Left lung (tissue), 10 donors: ENCODE results near the gene TMIE. TPM values are rescaled to one million over a fixed set of nuclear protein-coding genes. Genes with fewer than 3 reads are reported as not detected.

Source experiments
- ATAC-seq: fragments of 200-7000 bp; cut with Tn5 transposase; one replicate; pipeline ENCODE4 v1.9.1; 2020; ENCODE audit warnings: moderate library complexity
- DNase-seq, 4 donors: peaks; one replicate each; pipeline ENCODE4 v3.0.0-alpha.2; 2013 to 2020
- H3K27ac ChIP-seq, 2 donors: fragments of 200-600 bp; sonication (generic) in 1 of 2; one replicate each; pipeline versions ENCODE4 v1.5.0 to v1.8.0; 2020 to 2021
- H3K27me3 ChIP-seq, 2 donors: fragments of 200-600 bp; sonication (generic) in 1 of 2; one replicate each; pipeline versions ENCODE4 v1.5.0 to v1.8.0; 2020 to 2021
- H3K36me3 ChIP-seq, 2 donors: fragments of 200-600 bp; sonication (generic) in 1 of 2; one replicate each; pipeline versions ENCODE4 v1.5.0 to v1.8.0; 2020 to 2021
- H3K4me1 ChIP-seq, 2 donors: fragments of 200-600 bp; one replicate each; pipeline ENCODE4 v1.8.0; 2021
- H3K4me3 ChIP-seq, 2 donors: fragments of 200-600 bp; sonication (generic) in 1 of 2; one replicate each; pipeline versions ENCODE4 v1.5.0 to v1.8.0; 2020 to 2021; ENCODE audit warnings: mild to moderate bottlenecking in 1 of 2
- H3K9me3 ChIP-seq, 2 donors: fragments of 200-600 bp; sonication (generic) in 1 of 2; one replicate each; pipeline versions ENCODE4 v1.5.0 to v1.8.0; 2020 to 2021
- CTCF ChIP-seq, 2 donors: fragments of 200-600 bp; sonication (generic) in 1 of 2; IDR thresholded peaks; one replicate each; pipeline versions ENCODE4 v1.5.0 to v1.8.0; 2021; ENCODE audit warnings: antibody characterized with exemption in 2 of 2
- intact Hi-C, 2 donors: fragments of 100-400 bp; cut with DNase I; formaldehyde crosslinking; loops; one replicate each; pipeline versions ENCODE4 v1.11.2 to v1.14.2; 2022
- polyA plus RNA-seq, 6 donors: library from polyadenylated mRNA; unstranded; fragments of 120-200 nt; gene quantifications; one replicate each; pipeline ENCODE4 v1.2.1, GENCODE V29; 2013; ENCODE audit not compliant: insufficient read length in 6 of 6
- total RNA-seq, 2 donors: library from RNA; stranded (reverse); fragmentation: NEBNext Ultra II Directional; extraction: Animal tissue kit (Norgen Biotek cat#: 25700); gene quantifications; one replicate each; pipeline ENCODE4 v1.2.1, GENCODE V29; 2021
- donor health status: DM: no; HTN: yes; CAD: no.
- donor health status: DM: no; HTN: no; CAD: no.

Gene TMIE
- total and polyA plus RNA-seq, 8 donors: 0.23 to 0.82 (median 0.48) TPM; not detected in 1

GRCh38 chr3:46693892-46694226 is 7.3 kb upstream of the TMIE start:
- H3K27ac ChIP-seq: peak overlapping the region; percentile 62 to 93
- H3K36me3 ChIP-seq: peaks cover 0 to 1% of the 10 kb centered on the region in 2 donors
- TF ChIP-seq CTCF (IDR thresholded peaks at IDR 0.05): no peak
- peak overlapping the region; percentile 65 to 69 for H3K4me3 ChIP-seq
- intact Hi-C loops: no loop called here
- peaks cover 26 to 71% of the 10 kb centered on the region in 2 donors for H3K4me1 ChIP-seq
- peaks cover 0 to 25% of the 10 kb centered on the region in 2 donors for H3K27me3 ChIP-seq
- DNase-seq (peak in 1 of 4 donors; percentile 56), ATAC-seq (peak; percentile 0)
- no peaks in the 10 kb centered on the region for H3K9me3 ChIP-seq

GRCh38 chr3:46694520-46694919 is 6.7 kb upstream of the TMIE start:
- H3K4me1 ChIP-seq: peaks cover 26 to 76% of the 10 kb centered on the region in 2 donors
- no peak overlapping the region for H3K4me3 ChIP-seq
- H3K27ac ChIP-seq: peak overlapping the region; percentile 72 to 93
- H3K9me3 ChIP-seq: no peaks in the 10 kb centered on the region
- peaks cover 0 to 25% of the 10 kb centered on the region in 2 donors for H3K27me3 ChIP-seq
- DNase-seq (no peak), ATAC-seq (no peak)
- intact Hi-C loops: no loop called here
- TF ChIP-seq CTCF (IDR thresholded peaks at IDR 0.05): no peak
- H3K36me3 ChIP-seq: no peaks in the 10 kb centered on the region

GRCh38 chr3:46695177-46695961 is 5.8 kb upstream of the TMIE start:
- TF ChIP-seq CTCF (IDR thresholded peaks at IDR 0.05): peak; percentile 3 to 14
- DNase-seq: peak in 2 of 4 donors; percentile 36 to 85
- Histone ChIP-seq H3K27me3 (peaks cover 0 to 27% of the 10 kb centered on the region in 2 donors), H3K27ac (peak overlapping the region; percentile 72 to 93), H3K36me3 (no peaks in the 10 kb centered on the region), H3K4me1 (peaks cover 32 to 79% of the 10 kb centered on the region in 2 donors), H3K9me3 (no peaks in the 10 kb centered on the region), H3K4me3 (no peak overlapping the region)
- intact Hi-C loops: no loop called here
- peak; percentile 8 for ATAC-seq

- DNase-seq: peak in 1 of 4 donors; percentile 43
- no peak for ATAC-seq
- peak overlapping the region; percentile 72 to 93 for H3K27ac ChIP-seq
Observed at GRCh38 chr3:46695962-46696894, 5.0 kb upstream of the TMIE start.

More at GRCh38 chr3:46695962-46696894, 5.0 kb upstream of the TMIE start:
- peaks cover 0 to 36% of the 10 kb centered on the region in 2 donors for H3K27me3 ChIP-seq
- intact Hi-C loops: no loop called here
- H3K4me1 ChIP-seq: peaks cover 32 to 79% of the 10 kb centered on the region in 2 donors
- no peak overlapping the region for H3K4me3 ChIP-seq
- no peaks in the 10 kb centered on the region for H3K36me3 ChIP-seq
- peak in 1 of 2 donors; percentile 9 for TF ChIP-seq CTCF (IDR thresholded peaks at IDR 0.05)
- H3K9me3 ChIP-seq: no peaks in the 10 kb centered on the region
